K562 (cell line): ENCODE results near the gene KLF13. TPM values are rescaled to one million over a fixed set of nuclear protein-coding genes. Genes with fewer than 3 reads are reported as not detected.

Experiments
- ATAC-seq: fragments of 200-7000 bp; cut with Tn5 transposase; 3 replicates; pipeline ENCODE4 v1.9.1; 2020; ENCODE audit warnings: moderate library complexity
- BruUV-seq: library from RNA; stranded (reverse); fragments of 400-500 nt; replicated peaks from 2 replicates; lab custom pipeline; 2021; lab: Mats Ljungman, UMichigan
- CTCF ChIA-PET: fragments of 300-600 bp; formaldehyde crosslinking; extraction: SDS; loops from one replicate; lab custom pipeline; 2021; ENCODE audit warnings: low intra/inter-chr PET ratio; lab: Yijun Ruan, JAX
- POLR2A ChIA-PET: fragments of 300-600, 350-650 bp; sonication (Branson Sonifier 250); formaldehyde crosslinking; extraction: SDS; loops from one replicate; lab custom pipeline; 2021; ENCODE audit warnings: antibody characterized with exemption, inconsistent platforms; lab: Yijun Ruan, JAX
- DNase-seq, 4 experiments: peaks; one replicate each; pipeline versions ENCODE4 v3.0.0 to v3.0.0-alpha.2; 2011 to 2018; ENCODE audit warnings: low spot score in 3 of 4, mixed read lengths in 3 of 4; ENCODE audit errors: extremely low read depth in 1 of 4
- FAIRE-seq: peaks from 2 replicates; lab custom pipeline; 2011; peaks lifted over from hg19 to GRCh38; lab: Jason Lieb, UNC
- H2AFZ ChIP-seq: 2 replicates; pipeline ENCODE4 v1.6.0; 2011; ENCODE audit warnings: low read depth, low read length, control low read depth, inconsistent platforms
- H3K27ac ChIP-seq: fragments of 200-600 bp; 3 replicates; pipeline ENCODE4 v1.8.0; 2011; ENCODE audit warnings: low read depth, mild to moderate bottlenecking, control low read depth, inconsistent platforms, low read length, moderate library complexity, mixed read lengths; ENCODE audit errors: extremely low read depth
- H3K27me3 ChIP-seq, 2 experiments: fragments of 300-600 bp in 1 of 2; 2 replicates in 1 of 2; 3 replicates in 1 of 2; pipeline versions ENCODE4 v1.6.0 to v1.8.0; 2011; ENCODE audit warnings: inconsistent platforms in 2 of 2, low read length in 2 of 2, mild to moderate bottlenecking in 1 of 2, mixed read lengths in 1 of 2, moderate library complexity in 1 of 2; ENCODE audit not compliant: control insufficient read depth in 2 of 2, insufficient read depth in 2 of 2
- H3K36me3 ChIP-seq: fragments of 300-600 bp; 3 replicates; pipeline ENCODE4 v1.8.0; 2011; ENCODE audit warnings: mild to moderate bottlenecking, low read length, inconsistent platforms; ENCODE audit not compliant: control insufficient read depth, insufficient read depth
- H3K4me1 ChIP-seq, 2 experiments: fragments of 200-600 bp in 1 of 2; replicated peaks in 1 of 2; 2 replicates in 1 of 2; 3 replicates in 1 of 2; pipeline versions ENCODE4 v1.5.1 to v1.8.0; 2011; ENCODE audit warnings: inconsistent platforms in 2 of 2, low read length in 2 of 2, mild to moderate bottlenecking in 1 of 2, mixed read lengths in 1 of 2, moderate library complexity in 1 of 2; ENCODE audit not compliant: control insufficient read depth in 2 of 2, insufficient read depth in 2 of 2
- H3K4me2 ChIP-seq: 2 replicates; pipeline ENCODE4 v1.6.1; 2011; ENCODE audit warnings: low read length, control low read depth, inconsistent platforms, mixed read lengths; ENCODE audit not compliant: insufficient read depth
- H3K4me3 ChIP-seq: fragments of 200-600 bp; sonication (generic), shearing (Covaris generic); 2 replicates; pipeline ENCODE4 v1.5.1; 2016; ENCODE audit warnings: control low read depth, inconsistent platforms
- H3K79me2 ChIP-seq: fragments of 200-600 bp; 3 replicates; pipeline ENCODE4 v1.8.0; 2011; ENCODE audit warnings: low read length, inconsistent platforms; ENCODE audit not compliant: control insufficient read depth, insufficient read depth
- H3K9ac ChIP-seq, 2 experiments: 2 replicates each; pipeline versions ENCODE4 v1.6.0 to v1.6.1; 2011; ENCODE audit warnings: low read depth in 2 of 2, low read length in 2 of 2, control low read depth in 1 of 2, inconsistent platforms in 1 of 2, mild to moderate bottlenecking in 1 of 2, mixed read lengths in 1 of 2; ENCODE audit not compliant: insufficient read depth in 1 of 2
- H3K9me1 ChIP-seq: one replicate; pipeline ENCODE4 v1.6.0; 2011; ENCODE audit warnings: inconsistent platforms, mild to moderate bottlenecking, low read length, moderate library complexity; ENCODE audit not compliant: control insufficient read depth, insufficient read depth
- H3K9me3 ChIP-seq: replicated peaks from 2 replicates; pipeline ENCODE4 v1.5.1; 2011; ENCODE audit warnings: low read depth, low read length, inconsistent platforms; ENCODE audit not compliant: control insufficient read depth, insufficient read depth
- H4K20me1 ChIP-seq: replicated peaks from 2 replicates; pipeline ENCODE4 v1.6.1; 2011; ENCODE audit warnings: low read length, inconsistent platforms, mixed read lengths; ENCODE audit not compliant: control insufficient read depth, insufficient read depth
- HDAC8 ChIP-seq: fragments of 450-650 bp; IDR thresholded peaks from 2 replicates; pipeline ENCODE4 v1.6.1; 2016; ENCODE audit warnings: mild to moderate bottlenecking, missing genetic modification characterization, moderate library complexity, missing compliant biosample characterization
- JUN ChIP-seq, 2 experiments: sonication (generic) in 1 of 2; formaldehyde crosslinking in 1 of 2; IDR thresholded peaks; 2 replicates each; pipeline versions ENCODE4 v1.6.1 to v1.8.0; 2012 to 2022; ENCODE audit warnings: borderline replicate concordance in 2 of 2, mild to moderate bottlenecking in 2 of 2, improper control_type of control experiment in 1 of 2, low read depth in 1 of 2, low read length in 1 of 2, missing genetic modification reagents in 1 of 2
- NR1H2 ChIP-seq: sonication (generic); formaldehyde crosslinking; IDR thresholded peaks from 2 replicates; pipeline ENCODE4 v1.4.0; 2020; ENCODE audit warnings: mild to moderate bottlenecking, missing genetic modification reagents
- SPI1 ChIP-seq: IDR thresholded peaks from 2 replicates; pipeline ENCODE4 v1.6.1; 2011; ENCODE audit warnings: low read depth, low read length, control low read depth, borderline replicate concordance
- ZBTB12 ChIP-seq: fragments of 250-450 bp; sonication (Bioruptor Pico); IDR thresholded peaks from 2 replicates; pipeline ENCODE4 v1.4.0; 2020
- ZNF277 ChIP-seq: fragments of 250-450 bp; sonication (Bioruptor Pico); IDR thresholded peaks from 2 replicates; pipeline ENCODE4 v1.8.0; 2022; ENCODE audit warnings: inconsistent platforms, mild to moderate bottlenecking, moderate library complexity, borderline replicate concordance
- ZNF766 ChIP-seq: fragments of 200-800 bp; sonication (Bioruptor generic); conservative IDR thresholded peaks from 2 replicates; pipeline ENCODE4 v1.6.1; 2016; ENCODE audit warnings: missing genetic modification characterization, missing compliant biosample characterization
- WGBS: fragments of 100-300 bp; shearing (Covaris generic); methylation state at CpG from one replicate; pipeline ENCODE4 v1.1.6; 2016; ENCODE audit warnings: low coverage, mixed read lengths; ENCODE audit not compliant: insufficient coverage; ENCODE audit errors: missing lambda C conversion rate; 5-methylcytosine and 5-hydroxymethylcytosine counted together
- in situ Hi-C: fragments of 300-500 bp; cut with MboI; formaldehyde crosslinking; loops from 4 replicates; pipeline ENCODE4 v1.15.0; 2018; ENCODE audit warnings: inconsistent platforms, mixed read lengths
- intact Hi-C: fragments of 100-400 bp; cut with micrococcal nuclease; formaldehyde crosslinking; loops from 2 replicates; pipeline ENCODE4 v1.14.2; 2022
- polyA plus RNA-seq, 8 experiments: library from polyadenylated mRNA; depleted of rRNA in 4 of 8; stranded (reverse) in 5 of 8; unstranded in 3 of 8; fragments of >200 nt; fragmentation: Nextera tagmentation in 2 of 8; fragmentation: Illumina TruSeq in 1 of 8; extraction: Ambion mirVana in 2 of 8; extraction: Trizol in 1 of 8; gene quantifications; 2 replicates each; pipeline versions ENCODE4 v1.2.1 to v1.2.3, GENCODE V29; 2011 to 2014; ENCODE audit warnings: inconsistent platforms in 1 of 8, missing spikeins in 1 of 8
- total RNA-seq, 7 experiments: library from RNA; depleted of rRNA in 6 of 7; stranded (reverse); fragments of >200 nt in 6 of 7; fragmentation: Illumina TruSeq in 2 of 7; extraction: Trizol in 2 of 7; gene quantifications; 2 replicates each; pipeline versions ENCODE4 v1.2.1 to v1.2.3, GENCODE V29; 2011 to 2021; ENCODE audit warnings: low replicate concordance in 1 of 7
- TF ChIP-seq, protein P1 (sequence below): fragments of 250-450 bp; sonication (Bioruptor Pico); IDR thresholded peaks from 2 replicates; pipeline ENCODE4 v1.4.0; 2020

Gene KLF13
- total and polyA plus RNA-seq, 9 of the 15 experiments (the other 6 are each of a cell fraction or from before 2014, with no cell fraction given): 1.8 to 10.5 (median 4.8) TPM

- TF ChIP-seq JUN (IDR thresholded peaks at IDR 0.05; ENCODE audit: borderline replicate concordance, low read depth, low read length) (no peak), JUN (CRISPR knock-in tag; IDR thresholded peaks at IDR 0.05; ENCODE audit: borderline replicate concordance) (no peak), NR1H2 (no peak), ZNF766 (CRISPR knock-in tag) (no peak), ZBTB12 (CRISPR knock-in tag) (no peak), HDAC8 (no peak)
These were observed 4.1 kb upstream of the KLF13 start (continued) for GRCh38 chr15:31322504-31322903.

DNA sequence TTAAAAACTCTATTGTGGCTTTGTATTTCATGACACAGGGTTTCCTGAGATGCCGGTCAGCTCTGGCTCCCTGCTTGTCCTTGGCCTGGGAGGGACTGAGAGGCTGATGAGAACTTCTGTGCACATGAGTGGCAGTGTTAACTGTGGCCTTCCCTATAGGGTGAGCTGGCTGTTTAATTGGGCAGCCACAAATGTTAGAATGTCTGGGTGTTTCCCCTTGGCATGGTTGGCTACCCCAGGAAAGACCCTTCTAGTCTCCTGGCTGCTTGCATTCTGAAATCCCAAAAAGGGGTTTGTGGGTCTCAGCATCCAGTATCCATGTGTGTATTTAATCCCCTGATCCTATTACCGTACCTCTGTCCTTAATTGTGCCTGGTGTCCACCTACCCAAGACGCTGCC lies 3.0 kb upstream of the KLF13 start:
- TF ChIP-seq ZNF277 (CRISPR knock-in tag): no peak
- TF ChIP-seq, protein P1, sequence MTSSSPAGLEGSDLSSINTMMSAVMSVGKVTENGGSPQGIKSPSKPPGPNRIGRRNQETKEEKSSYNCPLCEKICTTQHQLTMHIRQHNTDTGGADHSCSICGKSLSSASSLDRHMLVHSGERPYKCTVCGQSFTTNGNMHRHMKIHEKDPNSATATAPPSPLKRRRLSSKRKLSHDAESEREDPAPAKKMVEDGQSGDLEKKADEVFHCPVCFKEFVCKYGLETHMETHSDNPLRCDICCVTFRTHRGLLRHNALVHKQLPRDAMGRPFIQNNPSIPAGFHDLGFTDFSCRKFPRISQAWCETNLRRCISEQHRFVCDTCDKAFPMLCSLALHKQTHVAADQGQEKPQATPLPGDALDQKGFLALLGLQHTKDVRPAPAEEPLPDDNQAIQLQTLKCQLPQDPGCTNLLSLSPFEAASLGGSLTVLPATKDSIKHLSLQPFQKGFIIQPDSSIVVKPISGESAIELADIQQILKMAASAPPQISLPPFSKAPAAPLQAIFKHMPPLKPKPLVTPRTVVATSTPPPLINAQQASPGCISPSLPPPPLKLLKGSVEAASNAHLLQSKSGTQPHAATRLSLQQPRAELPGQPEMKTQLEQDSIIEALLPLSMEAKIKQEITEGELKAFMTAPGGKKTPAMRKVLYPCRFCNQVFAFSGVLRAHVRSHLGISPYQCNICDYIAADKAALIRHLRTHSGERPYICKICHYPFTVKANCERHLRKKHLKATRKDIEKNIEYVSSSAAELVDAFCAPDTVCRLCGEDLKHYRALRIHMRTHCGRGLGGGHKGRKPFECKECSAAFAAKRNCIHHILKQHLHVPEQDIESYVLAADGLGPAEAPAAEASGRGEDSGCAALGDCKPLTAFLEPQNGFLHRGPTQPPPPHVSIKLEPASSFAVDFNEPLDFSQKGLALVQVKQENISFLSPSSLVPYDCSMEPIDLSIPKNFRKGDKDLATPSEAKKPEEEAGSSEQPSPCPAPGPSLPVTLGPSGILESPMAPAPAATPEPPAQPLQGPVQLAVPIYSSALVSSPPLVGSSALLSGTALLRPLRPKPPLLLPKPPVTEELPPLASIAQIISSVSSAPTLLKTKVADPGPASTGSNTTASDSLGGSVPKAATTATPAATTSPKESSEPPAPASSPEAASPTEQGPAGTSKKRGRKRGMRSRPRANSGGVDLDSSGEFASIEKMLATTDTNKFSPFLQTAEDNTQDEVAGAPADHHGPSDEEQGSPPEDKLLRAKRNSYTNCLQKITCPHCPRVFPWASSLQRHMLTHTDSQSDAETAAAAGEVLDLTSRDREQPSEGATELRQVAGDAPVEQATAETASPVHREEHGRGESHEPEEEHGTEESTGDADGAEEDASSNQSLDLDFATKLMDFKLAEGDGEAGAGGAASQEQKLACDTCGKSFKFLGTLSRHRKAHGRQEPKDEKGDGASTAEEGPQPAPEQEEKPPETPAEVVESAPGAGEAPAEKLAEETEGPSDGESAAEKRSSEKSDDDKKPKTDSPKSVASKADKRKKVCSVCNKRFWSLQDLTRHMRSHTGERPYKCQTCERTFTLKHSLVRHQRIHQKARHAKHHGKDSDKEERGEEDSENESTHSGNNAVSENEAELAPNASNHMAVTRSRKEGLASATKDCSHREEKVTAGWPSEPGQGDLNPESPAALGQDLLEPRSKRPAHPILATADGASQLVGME (CRISPR knock-in tag): no peak
- no peak for TF ChIP-seq SPI1
- no peak overlapping the region for H3K4me2 ChIP-seq

More for the DNA sequence above, 3.0 kb upstream of the KLF13 start:
- H3K27me3 ChIP-seq: peaks cover 20 to 25% of the 10 kb centered on the region in 2 experiments
- FAIRE-seq (no peak), DNase-seq (no peak), ATAC-seq (no peak)
- H3K4me3 ChIP-seq: no peak overlapping the region
- 0 out of 2 replicates have a peak, but pooled peaks cover 1% of the 10 kb centered on the region for H4K20me1 ChIP-seq
- no peak overlapping the region for H3K9ac ChIP-seq
- POLR2A ChIA-PET: no interaction called here
- CTCF ChIA-PET: no interaction called here
- no peaks in the 10 kb centered on the region for H3K36me3 ChIP-seq
- peaks cover 1 to 30% of the 10 kb centered on the region in 2 experiments; a peak in 3 of 5 replicates for H3K4me1 ChIP-seq
- BruUV-seq: no TSS peak
- no peak overlapping the region for H3K27ac ChIP-seq
- intact Hi-C loops (no loop called here), in situ Hi-C loops (no loop called here)
- H3K79me2 ChIP-seq: peaks cover 1% of the 10 kb centered on the region; the same call in 1 of the 3 replicates
- H3K9me3 ChIP-seq: no peaks in the 10 kb centered on the region
- no peaks in the 10 kb centered on the region for H3K9me1 ChIP-seq
- WGBS: 0% methylated on average over 3 of the region's 3 CpGs
- H2AFZ ChIP-seq: no peak overlapping the region
